Endodermal cell (in vitro differentiated cells): Measurements from ENCODE around the gene CERT1. TPM values are rescaled to one million over a fixed set of nuclear protein-coding genes. Genes with fewer than 3 reads are reported as not detected.

Experiments
- DNase-seq: peaks from one replicate; pipeline ENCODE4 v3.0.0-alpha.2; 2017
- H3K27ac ChIP-seq: 2 replicates; pipeline ENCODE4 v1.5.1; 2013; ENCODE audit warnings: mild to moderate bottlenecking, low read depth, low read length, moderate library complexity
- H3K27me3 ChIP-seq: 2 replicates; pipeline ENCODE4 v1.6.1; 2013; ENCODE audit warnings: mild to moderate bottlenecking, low read length, moderate library complexity; ENCODE audit not compliant: insufficient read depth, control insufficient read depth, poor library complexity, severe bottlenecking
- H3K36me3 ChIP-seq: 2 replicates; pipeline ENCODE4 v1.7.0; 2013; ENCODE audit warnings: mild to moderate bottlenecking, low read length, moderate library complexity; ENCODE audit not compliant: control insufficient read depth, insufficient read depth
- H3K4me1 ChIP-seq: one replicate; pipeline ENCODE4 v1.7.0; 2013; ENCODE audit warnings: low read length; ENCODE audit not compliant: control insufficient read depth, insufficient read depth
- H3K4me3 ChIP-seq: 2 replicates; pipeline ENCODE4 v1.5.1; 2013; ENCODE audit warnings: mild to moderate bottlenecking, low read length, moderate library complexity
- H3K9ac ChIP-seq: 2 replicates; pipeline ENCODE4 v1.6.1; 2013; ENCODE audit warnings: mild to moderate bottlenecking, low read length, moderate library complexity; ENCODE audit not compliant: poor library complexity, severe bottlenecking; ENCODE audit errors: extremely low read depth
- H3K9me3 ChIP-seq: 2 replicates; pipeline ENCODE4 v1.6.1; 2013; ENCODE audit warnings: mild to moderate bottlenecking, low read length, moderate library complexity; ENCODE audit not compliant: control insufficient read depth
- H3K27ac Mint-ChIP-seq: 2 replicates; pipeline ENCODE4 v1.8.0; 2020; ENCODE audit warnings: mixed read lengths
- H3K27me3 Mint-ChIP-seq: 2 replicates; pipeline ENCODE4 v1.8.0; 2021; ENCODE audit warnings: mild to moderate bottlenecking, mixed read lengths; ENCODE audit not compliant: insufficient read depth
- H3K36me3 Mint-ChIP-seq: 2 replicates; pipeline ENCODE4 v1.8.0; 2020; ENCODE audit warnings: low read depth, mixed read lengths
- H3K4me1 Mint-ChIP-seq: 2 replicates; pipeline ENCODE4 v1.8.0; 2020; ENCODE audit warnings: mixed read lengths
- H3K4me3 Mint-ChIP-seq: 2 replicates; pipeline ENCODE4 v1.8.0; 2020; ENCODE audit warnings: mild to moderate bottlenecking, moderate library complexity, mixed read lengths
- H3K9me3 Mint-ChIP-seq: 2 replicates; pipeline ENCODE4 v1.8.0; 2020; ENCODE audit warnings: mild to moderate bottlenecking, mixed read lengths
- CTCF ChIP-seq: fragments of 200-600 bp; sonication (generic); conservative IDR thresholded peaks from 2 replicates; pipeline ENCODE4 v1.5.0; 2021; ENCODE audit warnings: antibody characterized with exemption, mild to moderate bottlenecking
- WGBS, 2 experiments: methylation state at CpG; one replicate each; pipeline versions ENCODE4 v1.1.5 to v1.1.7; 2013; ENCODE audit warnings: missing lambda C conversion rate in 2 of 2, mixed read lengths in 1 of 2; ENCODE audit not compliant: insufficient coverage in 1 of 2, insufficient read length in 1 of 2; 5-methylcytosine and 5-hydroxymethylcytosine counted together
- total RNA-seq, 2 donors: library from RNA; stranded (reverse); fragmentation: NEBNext Ultra II Directional in 1 of 2; extraction: Animal tissue kit (Norgen Biotek cat#: 25700) in 1 of 2; gene quantifications; 2 replicates in 1 of 2; 3 replicates in 1 of 2; pipeline ENCODE4 v1.2.1, GENCODE V29; 2021

CERT1 gene
- total RNA-seq, 2 donors from 2014 or later: 51.0 to 73.5 TPM

DNA sequence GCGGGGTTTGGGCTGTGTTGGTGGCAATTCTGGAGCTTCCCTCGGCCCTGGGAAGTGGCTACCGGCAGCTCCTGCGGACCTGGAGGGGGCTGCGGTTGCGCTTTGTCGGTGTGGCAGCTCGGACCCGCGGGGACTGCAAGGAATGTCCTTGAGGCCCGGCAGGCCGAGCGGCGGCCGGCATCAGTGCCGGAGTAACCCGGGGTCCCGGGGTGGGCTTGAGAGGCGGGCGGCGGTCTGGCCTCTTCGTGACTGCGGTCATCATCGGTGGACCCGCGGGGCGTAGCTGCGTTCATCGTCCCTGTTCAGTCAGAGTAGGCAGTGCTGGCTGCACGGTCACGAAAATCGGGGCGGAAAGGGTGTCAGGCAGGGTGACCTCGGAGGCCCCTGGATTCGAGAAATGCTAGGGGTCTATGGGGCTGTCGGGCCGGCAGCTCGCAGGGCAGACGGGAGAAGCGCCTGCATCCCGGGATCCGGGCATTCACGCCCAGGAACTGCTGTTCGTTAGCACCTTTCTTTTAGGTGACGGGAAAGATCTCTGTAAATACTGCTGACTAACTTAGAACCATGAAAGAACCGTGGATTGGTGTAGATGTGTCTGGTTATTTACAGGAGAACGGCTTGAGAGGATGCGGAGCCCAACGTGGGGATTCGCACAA, 173.9 kb downstream of the CERT1 start:
- peak overlapping the region; percentile 74 for H3K9ac ChIP-seq
- H3K27me3 Mint-ChIP-seq: no peaks in the 10 kb centered on the region
- H3K4me1 Mint-ChIP-seq: peaks cover 22% of the 10 kb centered on the region
- no peak overlapping the region for H3K27ac Mint-ChIP-seq
- no peak for TF ChIP-seq CTCF
- no peaks in the 10 kb centered on the region for H3K9me3 Mint-ChIP-seq
- H3K36me3 Mint-ChIP-seq: peaks cover 20% of the 10 kb centered on the region
- no peaks in the 10 kb centered on the region for H3K27me3 ChIP-seq
- H3K4me3 Mint-ChIP-seq: no peak overlapping the region
- peaks cover 2% of the 10 kb centered on the region for H3K4me1 ChIP-seq
- 0% methylated on average over 4 to 50 of the region's 50 CpGs for WGBS, 2 experiments
- H3K4me3 ChIP-seq: peak overlapping the region; percentile 96
- H3K27ac ChIP-seq: peak overlapping the region; percentile 93
- no peaks in the 10 kb centered on the region for H3K9me3 ChIP-seq
- no peak for DNase-seq
- H3K36me3 ChIP-seq: peaks cover 8% of the 10 kb centered on the region

DNA sequence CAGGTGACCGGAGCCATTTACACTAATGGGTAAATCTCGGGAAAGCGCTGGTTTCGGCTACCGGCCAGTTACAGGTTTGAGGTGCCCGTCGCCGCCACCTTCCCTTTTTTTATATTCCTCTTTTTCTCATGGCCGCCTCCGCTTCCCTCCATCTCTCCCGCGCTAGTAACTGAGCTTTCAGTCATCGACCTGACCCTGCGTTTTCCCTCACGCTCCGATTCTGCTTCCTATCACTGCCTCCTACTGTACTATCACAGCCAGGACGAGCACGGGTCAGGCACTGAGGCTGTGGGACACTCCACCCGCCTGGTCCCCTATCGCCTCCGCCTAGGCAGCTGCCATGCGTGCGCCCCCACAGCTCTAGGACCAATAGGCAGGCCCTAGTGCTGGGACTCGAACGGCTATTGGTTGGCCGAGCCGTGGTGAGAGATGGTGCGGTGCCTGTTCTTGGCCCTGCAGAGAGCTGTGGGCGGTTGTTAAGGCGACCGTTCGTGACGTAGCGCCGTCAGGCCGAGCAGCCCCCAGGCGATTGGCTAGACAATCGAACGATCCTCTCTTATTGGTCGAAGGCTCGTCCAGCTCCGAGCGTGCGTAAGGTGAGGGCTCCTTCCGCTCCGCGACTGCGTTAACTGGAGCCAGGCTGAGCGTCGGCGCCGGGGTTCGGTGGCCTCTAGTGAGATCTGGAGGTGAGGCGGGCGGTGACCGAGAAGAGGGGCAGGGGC, 174.7 kb downstream of the CERT1 start, which contains the start of gene HMGCR:
Gene HMGCR (plus strand): TSS at position 606 of the 722 bp plus-strand sequence. CDS start 5,386 bp downstream, outside the sequence.
- Histone ChIP-seq H3K36me3 (peaks cover 6% of the 10 kb centered on the region), H3K4me3 (peak within 1 kb of the TSS; percentile 96), H3K27ac (peak within 1 kb of the TSS; percentile 93), H3K4me1 (peaks cover 2% of the 10 kb centered on the region), H3K9ac (peak within 1 kb of the TSS; percentile 74), H3K27me3 (no peaks in the 10 kb centered on the region), H3K9me3 (no peaks in the 10 kb centered on the region)
- Mint-ChIP-seq H3K36me3 (peaks cover 15% of the 10 kb centered on the region), H3K4me3 (no peak within 1 kb of the TSS), H3K27ac (no peak within 1 kb of the TSS), H3K9me3 (no peaks in the 10 kb centered on the region), H3K4me1 (peaks cover 22% of the 10 kb centered on the region), H3K27me3 (no peaks in the 10 kb centered on the region)
- WGBS, 2 experiments: 0% methylated on average over 25 to 56 of the region's 56 CpGs
- peak; percentile 100 for DNase-seq
- TF ChIP-seq CTCF: peak; percentile 62

- peaks cover 15% of the 10 kb centered on the region for H3K36me3 Mint-ChIP-seq
- Histone ChIP-seq H3K9ac (peak overlapping the region; percentile 43), H3K27me3 (no peaks in the 10 kb centered on the region), H3K4me1 (peaks cover 2% of the 10 kb centered on the region), H3K9me3 (no peaks in the 10 kb centered on the region), H3K36me3 (peaks cover 6% of the 10 kb centered on the region), H3K27ac (peak overlapping the region; percentile 91), H3K4me3 (peak overlapping the region; percentile 96)
- WGBS, 2 experiments: 18 to 22% methylated on average over 10 to 12 of the region's 12 CpGs
- H3K27ac Mint-ChIP-seq: no peak overlapping the region
- H3K4me3 Mint-ChIP-seq: no peak overlapping the region
- H3K27me3 Mint-ChIP-seq: no peaks in the 10 kb centered on the region
- peaks cover 20% of the 10 kb centered on the region for H3K4me1 Mint-ChIP-seq
- no peaks in the 10 kb centered on the region for H3K9me3 Mint-ChIP-seq
- no peak for DNase-seq
- peak; percentile 59 for TF ChIP-seq CTCF
Measured at GRCh38 chr5:75335952-75336614, 175.3 kb downstream of the CERT1 start.
